ENCODE measurements around the gene MROH8.

DNA sequence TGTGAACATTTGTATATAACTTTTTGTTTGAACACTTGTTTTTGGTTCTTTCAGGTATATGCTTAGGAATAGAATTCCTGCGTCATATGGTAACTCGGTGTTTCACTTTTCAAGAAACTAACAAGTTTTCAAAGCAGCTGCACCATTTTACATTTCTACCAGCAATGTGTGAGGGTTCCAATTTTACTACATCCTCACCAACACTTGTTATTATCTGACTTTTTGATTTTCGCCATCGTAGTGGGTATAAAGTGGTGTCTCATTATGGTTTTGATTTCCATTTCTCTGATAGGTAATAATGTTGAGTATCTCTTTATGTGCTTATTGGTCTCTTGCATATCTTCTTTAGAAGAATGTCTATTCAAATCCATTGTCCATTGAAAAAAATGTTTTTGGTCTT, 39.6 kb upstream of the MROH8 start:
- TF ChIP-seq, protein P1, sequence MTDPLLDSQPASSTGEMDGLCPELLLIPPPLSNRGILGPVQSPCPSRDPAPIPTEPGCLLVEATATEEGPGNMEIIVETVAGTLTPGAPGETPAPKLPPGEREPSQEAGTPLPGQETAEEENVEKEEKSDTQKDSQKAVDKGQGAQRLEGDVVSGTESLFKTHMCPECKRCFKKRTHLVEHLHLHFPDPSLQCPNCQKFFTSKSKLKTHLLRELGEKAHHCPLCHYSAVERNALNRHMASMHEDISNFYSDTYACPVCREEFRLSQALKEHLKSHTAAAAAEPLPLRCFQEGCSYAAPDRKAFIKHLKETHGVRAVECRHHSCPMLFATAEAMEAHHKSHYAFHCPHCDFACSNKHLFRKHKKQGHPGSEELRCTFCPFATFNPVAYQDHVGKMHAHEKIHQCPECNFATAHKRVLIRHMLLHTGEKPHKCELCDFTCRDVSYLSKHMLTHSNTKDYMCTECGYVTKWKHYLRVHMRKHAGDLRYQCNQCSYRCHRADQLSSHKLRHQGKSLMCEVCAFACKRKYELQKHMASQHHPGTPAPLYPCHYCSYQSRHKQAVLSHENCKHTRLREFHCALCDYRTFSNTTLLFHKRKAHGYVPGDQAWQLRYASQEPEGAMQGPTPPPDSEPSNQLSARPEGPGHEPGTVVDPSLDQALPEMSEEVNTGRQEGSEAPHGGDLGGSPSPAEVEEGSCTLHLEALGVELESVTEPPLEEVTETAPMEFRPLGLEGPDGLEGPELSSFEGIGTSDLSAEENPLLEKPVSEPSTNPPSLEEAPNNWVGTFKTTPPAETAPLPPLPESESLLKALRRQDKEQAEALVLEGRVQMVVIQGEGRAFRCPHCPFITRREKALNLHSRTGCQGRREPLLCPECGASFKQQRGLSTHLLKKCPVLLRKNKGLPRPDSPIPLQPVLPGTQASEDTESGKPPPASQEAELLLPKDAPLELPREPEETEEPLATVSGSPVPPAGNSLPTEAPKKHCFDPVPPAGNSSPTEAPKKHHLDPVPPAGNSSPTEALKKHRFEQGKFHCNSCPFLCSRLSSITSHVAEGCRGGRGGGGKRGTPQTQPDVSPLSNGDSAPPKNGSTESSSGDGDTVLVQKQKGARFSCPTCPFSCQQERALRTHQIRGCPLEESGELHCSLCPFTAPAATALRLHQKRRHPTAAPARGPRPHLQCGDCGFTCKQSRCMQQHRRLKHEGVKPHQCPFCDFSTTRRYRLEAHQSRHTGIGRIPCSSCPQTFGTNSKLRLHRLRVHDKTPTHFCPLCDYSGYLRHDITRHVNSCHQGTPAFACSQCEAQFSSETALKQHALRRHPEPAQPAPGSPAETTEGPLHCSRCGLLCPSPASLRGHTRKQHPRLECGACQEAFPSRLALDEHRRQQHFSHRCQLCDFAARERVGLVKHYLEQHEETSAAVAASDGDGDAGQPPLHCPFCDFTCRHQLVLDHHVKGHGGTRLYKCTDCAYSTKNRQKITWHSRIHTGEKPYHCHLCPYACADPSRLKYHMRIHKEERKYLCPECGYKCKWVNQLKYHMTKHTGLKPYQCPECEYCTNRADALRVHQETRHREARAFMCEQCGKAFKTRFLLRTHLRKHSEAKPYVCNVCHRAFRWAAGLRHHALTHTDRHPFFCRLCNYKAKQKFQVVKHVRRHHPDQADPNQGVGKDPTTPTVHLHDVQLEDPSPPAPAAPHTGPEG (CRISPR knock-in tag; IDR thresholded peaks at IDR 0.05): no peak
- TF ChIP-seq GABPB1 (CRISPR knock-in tag; IDR thresholded peaks at IDR 0.05): no peak
- TF ChIP-seq, protein P2, sequence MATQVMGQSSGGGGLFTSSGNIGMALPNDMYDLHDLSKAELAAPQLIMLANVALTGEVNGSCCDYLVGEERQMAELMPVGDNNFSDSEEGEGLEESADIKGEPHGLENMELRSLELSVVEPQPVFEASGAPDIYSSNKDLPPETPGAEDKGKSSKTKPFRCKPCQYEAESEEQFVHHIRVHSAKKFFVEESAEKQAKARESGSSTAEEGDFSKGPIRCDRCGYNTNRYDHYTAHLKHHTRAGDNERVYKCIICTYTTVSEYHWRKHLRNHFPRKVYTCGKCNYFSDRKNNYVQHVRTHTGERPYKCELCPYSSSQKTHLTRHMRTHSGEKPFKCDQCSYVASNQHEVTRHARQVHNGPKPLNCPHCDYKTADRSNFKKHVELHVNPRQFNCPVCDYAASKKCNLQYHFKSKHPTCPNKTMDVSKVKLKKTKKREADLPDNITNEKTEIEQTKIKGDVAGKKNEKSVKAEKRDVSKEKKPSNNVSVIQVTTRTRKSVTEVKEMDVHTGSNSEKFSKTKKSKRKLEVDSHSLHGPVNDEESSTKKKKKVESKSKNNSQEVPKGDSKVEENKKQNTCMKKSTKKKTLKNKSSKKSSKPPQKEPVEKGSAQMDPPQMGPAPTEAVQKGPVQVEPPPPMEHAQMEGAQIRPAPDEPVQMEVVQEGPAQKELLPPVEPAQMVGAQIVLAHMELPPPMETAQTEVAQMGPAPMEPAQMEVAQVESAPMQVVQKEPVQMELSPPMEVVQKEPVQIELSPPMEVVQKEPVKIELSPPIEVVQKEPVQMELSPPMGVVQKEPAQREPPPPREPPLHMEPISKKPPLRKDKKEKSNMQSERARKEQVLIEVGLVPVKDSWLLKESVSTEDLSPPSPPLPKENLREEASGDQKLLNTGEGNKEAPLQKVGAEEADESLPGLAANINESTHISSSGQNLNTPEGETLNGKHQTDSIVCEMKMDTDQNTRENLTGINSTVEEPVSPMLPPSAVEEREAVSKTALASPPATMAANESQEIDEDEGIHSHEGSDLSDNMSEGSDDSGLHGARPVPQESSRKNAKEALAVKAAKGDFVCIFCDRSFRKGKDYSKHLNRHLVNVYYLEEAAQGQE (IDR thresholded peaks at IDR 0.05; ENCODE audit: borderline replicate concordance in 1 of 2, low read depth in 1 of 2, low read length in 2 of 2): no peak
- TF ChIP-seq ELF4 (CRISPR knock-in tag; IDR thresholded peaks at IDR 0.05; ENCODE audit: borderline replicate concordance): no peak
- TF ChIP-seq, protein P3, sequence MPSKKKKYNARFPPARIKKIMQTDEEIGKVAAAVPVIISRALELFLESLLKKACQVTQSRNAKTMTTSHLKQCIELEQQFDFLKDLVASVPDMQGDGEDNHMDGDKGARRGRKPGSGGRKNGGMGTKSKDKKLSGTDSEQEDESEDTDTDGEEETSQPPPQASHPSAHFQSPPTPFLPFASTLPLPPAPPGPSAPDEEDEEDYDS (CRISPR knock-in tag; IDR thresholded peaks at IDR 0.05): no peak
- TF ChIP-seq, protein P4, sequence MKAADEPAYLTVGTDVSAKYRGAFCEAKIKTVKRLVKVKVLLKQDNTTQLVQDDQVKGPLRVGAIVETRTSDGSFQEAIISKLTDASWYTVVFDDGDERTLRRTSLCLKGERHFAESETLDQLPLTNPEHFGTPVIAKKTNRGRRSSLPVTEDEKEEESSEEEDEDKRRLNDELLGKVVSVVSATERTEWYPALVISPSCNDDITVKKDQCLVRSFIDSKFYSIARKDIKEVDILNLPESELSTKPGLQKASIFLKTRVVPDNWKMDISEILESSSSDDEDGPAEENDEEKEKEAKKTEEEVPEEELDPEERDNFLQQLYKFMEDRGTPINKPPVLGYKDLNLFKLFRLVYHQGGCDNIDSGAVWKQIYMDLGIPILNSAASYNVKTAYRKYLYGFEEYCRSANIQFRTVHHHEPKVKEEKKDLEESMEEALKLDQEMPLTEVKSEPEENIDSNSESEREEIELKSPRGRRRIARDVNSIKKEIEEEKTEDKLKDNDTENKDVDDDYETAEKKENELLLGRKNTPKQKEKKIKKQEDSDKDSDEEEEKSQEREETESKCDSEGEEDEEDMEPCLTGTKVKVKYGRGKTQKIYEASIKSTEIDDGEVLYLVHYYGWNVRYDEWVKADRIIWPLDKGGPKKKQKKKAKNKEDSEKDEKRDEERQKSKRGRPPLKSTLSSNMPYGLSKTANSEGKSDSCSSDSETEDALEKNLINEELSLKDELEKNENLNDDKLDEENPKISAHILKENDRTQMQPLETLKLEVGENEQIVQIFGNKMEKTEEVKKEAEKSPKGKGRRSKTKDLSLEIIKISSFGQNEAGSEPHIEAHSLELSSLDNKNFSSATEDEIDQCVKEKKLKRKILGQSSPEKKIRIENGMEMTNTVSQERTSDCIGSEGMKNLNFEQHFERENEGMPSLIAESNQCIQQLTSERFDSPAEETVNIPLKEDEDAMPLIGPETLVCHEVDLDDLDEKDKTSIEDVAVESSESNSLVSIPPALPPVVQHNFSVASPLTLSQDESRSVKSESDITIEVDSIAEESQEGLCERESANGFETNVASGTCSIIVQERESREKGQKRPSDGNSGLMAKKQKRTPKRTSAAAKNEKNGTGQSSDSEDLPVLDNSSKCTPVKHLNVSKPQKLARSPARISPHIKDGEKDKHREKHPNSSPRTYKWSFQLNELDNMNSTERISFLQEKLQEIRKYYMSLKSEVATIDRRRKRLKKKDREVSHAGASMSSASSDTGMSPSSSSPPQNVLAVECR (CRISPR knock-in tag; IDR thresholded peaks at IDR 0.05; ENCODE audit: borderline replicate concordance): no peak
- TF ChIP-seq, protein P5, sequence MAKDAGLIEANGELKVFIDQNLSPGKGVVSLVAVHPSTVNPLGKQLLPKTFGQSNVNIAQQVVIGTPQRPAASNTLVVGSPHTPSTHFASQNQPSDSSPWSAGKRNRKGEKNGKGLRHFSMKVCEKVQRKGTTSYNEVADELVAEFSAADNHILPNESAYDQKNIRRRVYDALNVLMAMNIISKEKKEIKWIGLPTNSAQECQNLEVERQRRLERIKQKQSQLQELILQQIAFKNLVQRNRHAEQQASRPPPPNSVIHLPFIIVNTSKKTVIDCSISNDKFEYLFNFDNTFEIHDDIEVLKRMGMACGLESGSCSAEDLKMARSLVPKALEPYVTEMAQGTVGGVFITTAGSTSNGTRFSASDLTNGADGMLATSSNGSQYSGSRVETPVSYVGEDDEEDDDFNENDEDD (CRISPR knock-in tag; IDR thresholded peaks at IDR 0.05; ENCODE audit: borderline replicate concordance): no peak
- no peak for TF ChIP-seq HNRNPK (IDR thresholded peaks at IDR 0.05; ENCODE audit: low read depth, low read length, poor library complexity, severe bottlenecking)

Data from HepG2 (cell line).